Rectal smooth muscle tissue (tissue), 1 donor: ENCODE results near the gene PEX16.

ENCODE experiments used
- H3K27ac ChIP-seq: one replicate; pipeline ENCODE4 v1.7.0; 2013; ENCODE audit warnings: low read depth, low read length, inconsistent platforms
- H3K27me3 ChIP-seq: one replicate; pipeline ENCODE4 v1.7.0; 2013; ENCODE audit warnings: low read length; ENCODE audit not compliant: control insufficient read depth, insufficient read depth
- H3K36me3 ChIP-seq: one replicate; pipeline ENCODE4 v1.7.0; 2013; ENCODE audit warnings: low read length; ENCODE audit not compliant: control insufficient read depth, insufficient read depth
- H3K4me1 ChIP-seq: one replicate; pipeline ENCODE4 v1.7.0; 2013; ENCODE audit warnings: low read length; ENCODE audit not compliant: control insufficient read depth, insufficient read depth
- H3K4me3 ChIP-seq: one replicate; pipeline ENCODE4 v1.7.0; 2013; ENCODE audit warnings: low read length
- H3K9ac ChIP-seq: one replicate; pipeline ENCODE4 v1.7.0; 2013; ENCODE audit warnings: low read length

Gene PEX16

GRCh38 chr11:45869551-45869950 lies 48.1 kb downstream of the PEX16 start:
- Histone ChIP-seq H3K4me1 (no peaks in the 10 kb centered on the region), H3K4me3 (no peak overlapping the region), H3K36me3 (peaks cover 57% of the 10 kb centered on the region), H3K27me3 (no peaks in the 10 kb centered on the region), H3K27ac (no peak overlapping the region), H3K9ac (no peak overlapping the region)

- H3K36me3 ChIP-seq = peaks cover 41% of the 10 kb centered on the region
- H3K4me1 ChIP-seq = peaks cover 17% of the 10 kb centered on the region
- no peak overlapping the region for H3K9ac ChIP-seq
- no peaks in the 10 kb centered on the region for H3K27me3 ChIP-seq
- no peak overlapping the region for H3K4me3 ChIP-seq
- H3K27ac ChIP-seq = no peak overlapping the region
Observed at GRCh38 chr11:45864041-45864440, 53.6 kb downstream of the PEX16 start.

GRCh38 chr11:45860764-45861510 lies 56.7 kb downstream of the PEX16 start:
- Histone ChIP-seq H3K9ac (no peak overlapping the region), H3K27me3 (no peaks in the 10 kb centered on the region), H3K4me1 (peaks cover 46% of the 10 kb centered on the region), H3K36me3 (peaks cover 31% of the 10 kb centered on the region), H3K4me3 (no peak overlapping the region), H3K27ac (peak overlapping the region; percentile 92)

- Histone ChIP-seq H3K27ac (peak overlapping the region; percentile 92), H3K4me3 (no peak overlapping the region), H3K27me3 (no peaks in the 10 kb centered on the region), H3K4me1 (peaks cover 52% of the 10 kb centered on the region), H3K9ac (no peak overlapping the region), H3K36me3 (peaks cover 27% of the 10 kb centered on the region)
Observed at GRCh38 chr11:45860348-45860747, 57.3 kb downstream of the PEX16 start.
